Neural cell (in vitro differentiated cells): ENCODE results near the gene ACKR1.

Experiments used
- EZH2 ChIP-seq: fragments of 200-600, 300-800 bp; shearing (Covaris generic), sonication (generic); IDR thresholded peaks from 2 replicates; pipeline ENCODE4 v1.6.1; 2014; ENCODE audit warnings: antibody characterized with exemption, low read length, borderline replicate concordance, mild to moderate bottlenecking; ENCODE audit not compliant: insufficient read depth, poor library complexity, severe bottlenecking
- RAD21 ChIP-seq: fragments of 450-650 bp; conservative IDR thresholded peaks from 2 replicates; pipeline ENCODE4 v1.6.1; 2014; ENCODE audit warnings: antibody characterized with exemption, mild to moderate bottlenecking, moderate library complexity
- SMC3 ChIP-seq: fragments of 450-650 bp; conservative IDR thresholded peaks from 2 replicates; pipeline ENCODE4 v1.6.1; 2014; ENCODE audit warnings: antibody characterized with exemption, mild to moderate bottlenecking, moderate library complexity; ENCODE audit not compliant: poor library complexity
- TF ChIP-seq, protein P1 (sequence below): fragments of 450-650 bp; IDR thresholded peaks from 2 replicates; pipeline ENCODE4 v1.5.1; 2014; ENCODE audit warnings: antibody characterized with exemption, mild to moderate bottlenecking, moderate library complexity; ENCODE audit not compliant: poor library complexity, severe bottlenecking

DNA sequence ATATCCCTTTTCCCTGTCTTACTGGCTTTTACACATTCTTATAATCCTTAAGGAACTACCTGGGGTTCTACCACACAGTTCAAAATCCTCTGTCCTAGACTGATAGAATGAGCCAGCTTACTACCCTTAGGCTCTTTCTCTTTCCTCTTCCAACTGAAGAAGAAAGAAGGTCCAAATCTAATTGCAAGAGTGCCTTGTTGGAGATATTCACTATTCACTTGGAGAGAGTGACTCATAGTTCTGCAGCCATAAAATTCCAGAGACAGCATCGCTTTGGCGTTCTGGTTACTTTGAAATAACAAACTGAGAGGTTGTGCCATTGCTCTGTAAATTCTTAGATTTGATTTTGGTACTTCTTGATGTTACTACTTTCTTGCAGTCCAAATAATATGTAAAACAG lies 29.1 kb upstream of the ACKR1 start:
- TF ChIP-seq, protein P1, sequence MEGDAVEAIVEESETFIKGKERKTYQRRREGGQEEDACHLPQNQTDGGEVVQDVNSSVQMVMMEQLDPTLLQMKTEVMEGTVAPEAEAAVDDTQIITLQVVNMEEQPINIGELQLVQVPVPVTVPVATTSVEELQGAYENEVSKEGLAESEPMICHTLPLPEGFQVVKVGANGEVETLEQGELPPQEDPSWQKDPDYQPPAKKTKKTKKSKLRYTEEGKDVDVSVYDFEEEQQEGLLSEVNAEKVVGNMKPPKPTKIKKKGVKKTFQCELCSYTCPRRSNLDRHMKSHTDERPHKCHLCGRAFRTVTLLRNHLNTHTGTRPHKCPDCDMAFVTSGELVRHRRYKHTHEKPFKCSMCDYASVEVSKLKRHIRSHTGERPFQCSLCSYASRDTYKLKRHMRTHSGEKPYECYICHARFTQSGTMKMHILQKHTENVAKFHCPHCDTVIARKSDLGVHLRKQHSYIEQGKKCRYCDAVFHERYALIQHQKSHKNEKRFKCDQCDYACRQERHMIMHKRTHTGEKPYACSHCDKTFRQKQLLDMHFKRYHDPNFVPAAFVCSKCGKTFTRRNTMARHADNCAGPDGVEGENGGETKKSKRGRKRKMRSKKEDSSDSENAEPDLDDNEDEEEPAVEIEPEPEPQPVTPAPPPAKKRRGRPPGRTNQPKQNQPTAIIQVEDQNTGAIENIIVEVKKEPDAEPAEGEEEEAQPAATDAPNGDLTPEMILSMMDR, result no peak
- TF ChIP-seq RAD21 (no peak), EZH2 (no peak), SMC3 (no peak)
